ENCODE data around the gene TMEM163.

TMEM163 gene

GRCh38 chr2:134537121-134537520 is 181.7 kb downstream of the TMEM163 start:
- Histone ChIP-seq H3K9me3 (no peaks in the 10 kb centered on the region), H3K36me3 (no peaks in the 10 kb centered on the region), H3K27ac (no peak overlapping the region), H3K27me3 (no peaks in the 10 kb centered on the region), H3K4me1 (ENCODE audit: control insufficient read depth in 1 of 2, insufficient read depth in 1 of 2, low read depth in 1 of 2, low read length in 1 of 2) (no peaks in the 10 kb centered on the region), H3K4me3 (ENCODE audit: low read depth in 1 of 2, low read length in 1 of 2) (no peak overlapping the region)
- TF ChIP-seq CTCF (IDR thresholded peaks at IDR 0.05) = no peak

DNA sequence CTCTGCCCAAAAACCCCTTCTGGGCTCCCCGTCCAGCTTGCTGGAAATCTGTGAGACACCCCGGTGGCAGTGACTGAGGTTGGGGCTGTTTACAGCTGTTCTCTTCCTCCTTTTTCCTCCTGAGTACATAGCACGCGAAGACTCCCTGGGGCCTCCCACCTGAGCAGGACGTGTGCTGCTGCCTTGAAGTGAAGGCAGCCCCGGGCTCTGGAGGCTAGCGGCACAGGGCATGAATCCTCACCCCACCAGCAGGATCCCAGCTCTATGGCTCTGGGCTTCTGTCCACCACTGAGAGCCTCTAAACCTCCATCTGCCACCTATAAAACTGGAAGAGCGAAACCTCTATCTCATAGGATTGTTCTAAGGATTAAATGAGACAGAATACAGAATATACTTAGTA is 182.5 kb downstream of the TMEM163 start:
- no peaks in the 10 kb centered on the region for H3K9me3 ChIP-seq
- H3K27me3 ChIP-seq = no peaks in the 10 kb centered on the region
- no peaks in the 10 kb centered on the region for H3K4me1 ChIP-seq (ENCODE audit: control insufficient read depth in 1 of 2, insufficient read depth in 1 of 2, low read depth in 1 of 2, low read length in 1 of 2)
- no peak for TF ChIP-seq CTCF (IDR thresholded peaks at IDR 0.05)
- H3K27ac ChIP-seq = no peak overlapping the region
- no peaks in the 10 kb centered on the region for H3K36me3 ChIP-seq
- no peak overlapping the region for H3K4me3 ChIP-seq (ENCODE audit: low read depth in 1 of 2, low read length in 1 of 2)

DNA sequence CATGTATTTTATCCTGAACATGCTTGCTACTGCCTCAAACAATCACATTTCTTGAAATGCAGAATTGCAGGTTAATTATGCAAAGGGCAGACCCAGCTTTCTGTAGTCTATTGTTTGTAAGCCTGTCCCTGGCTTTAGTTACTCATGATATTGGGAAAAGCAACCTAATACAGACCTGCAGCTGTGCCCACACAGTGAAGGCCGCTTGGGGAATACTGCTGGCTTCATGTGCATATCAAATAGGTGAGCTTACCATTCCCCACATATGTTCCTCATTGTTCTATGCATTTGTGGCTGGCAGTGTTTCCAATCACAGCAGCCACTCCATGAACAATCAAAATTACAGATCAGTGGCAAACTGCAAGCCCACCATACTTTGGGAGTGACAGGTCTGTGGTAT is 186.3 kb downstream of the TMEM163 start:
- H3K9me3 ChIP-seq = no peaks in the 10 kb centered on the region
- no peak for TF ChIP-seq CTCF (IDR thresholded peaks at IDR 0.05)

DNA sequence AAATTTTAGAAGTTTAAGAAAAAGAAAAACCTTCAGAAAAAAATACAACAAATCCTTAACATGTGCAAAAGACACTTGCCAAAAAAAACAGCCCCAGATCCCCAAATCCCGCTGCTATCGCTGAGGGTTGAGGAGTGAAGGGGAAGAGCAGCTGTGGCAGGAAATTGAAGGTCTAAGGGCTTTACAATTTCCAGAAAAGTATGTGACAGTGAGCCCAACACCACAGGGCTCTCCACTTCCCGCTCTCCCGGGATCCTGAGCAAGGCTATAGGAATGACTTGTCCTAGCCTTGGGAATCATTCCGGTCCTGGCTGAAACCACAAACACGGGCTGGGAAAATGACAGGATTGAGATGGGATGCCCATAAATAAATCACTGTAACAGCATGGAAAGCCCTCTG is 191.4 kb downstream of the TMEM163 start:
- Histone ChIP-seq H3K4me1 (ENCODE audit: control insufficient read depth in 1 of 2, insufficient read depth in 1 of 2, low read depth in 1 of 2, low read length in 1 of 2) (no peaks in the 10 kb centered on the region), H3K27ac (no peak overlapping the region), H3K27me3 (no peaks in the 10 kb centered on the region), H3K4me3 (ENCODE audit: low read depth in 1 of 2, low read length in 1 of 2) (no peak overlapping the region), H3K36me3 (no peaks in the 10 kb centered on the region), H3K9me3 (no peaks in the 10 kb centered on the region)
- TF ChIP-seq CTCF (IDR thresholded peaks at IDR 0.05) = no peak

More for the DNA sequence above, 186.3 kb downstream of the TMEM163 start:
- Histone ChIP-seq H3K4me1 (ENCODE audit: control insufficient read depth in 1 of 2, insufficient read depth in 1 of 2, low read depth in 1 of 2, low read length in 1 of 2) (no peaks in the 10 kb centered on the region), H3K4me3 (ENCODE audit: low read depth in 1 of 2, low read length in 1 of 2) (no peak overlapping the region), H3K27me3 (no peaks in the 10 kb centered on the region), H3K27ac (no peak overlapping the region), H3K36me3 (no peaks in the 10 kb centered on the region)

DNA sequence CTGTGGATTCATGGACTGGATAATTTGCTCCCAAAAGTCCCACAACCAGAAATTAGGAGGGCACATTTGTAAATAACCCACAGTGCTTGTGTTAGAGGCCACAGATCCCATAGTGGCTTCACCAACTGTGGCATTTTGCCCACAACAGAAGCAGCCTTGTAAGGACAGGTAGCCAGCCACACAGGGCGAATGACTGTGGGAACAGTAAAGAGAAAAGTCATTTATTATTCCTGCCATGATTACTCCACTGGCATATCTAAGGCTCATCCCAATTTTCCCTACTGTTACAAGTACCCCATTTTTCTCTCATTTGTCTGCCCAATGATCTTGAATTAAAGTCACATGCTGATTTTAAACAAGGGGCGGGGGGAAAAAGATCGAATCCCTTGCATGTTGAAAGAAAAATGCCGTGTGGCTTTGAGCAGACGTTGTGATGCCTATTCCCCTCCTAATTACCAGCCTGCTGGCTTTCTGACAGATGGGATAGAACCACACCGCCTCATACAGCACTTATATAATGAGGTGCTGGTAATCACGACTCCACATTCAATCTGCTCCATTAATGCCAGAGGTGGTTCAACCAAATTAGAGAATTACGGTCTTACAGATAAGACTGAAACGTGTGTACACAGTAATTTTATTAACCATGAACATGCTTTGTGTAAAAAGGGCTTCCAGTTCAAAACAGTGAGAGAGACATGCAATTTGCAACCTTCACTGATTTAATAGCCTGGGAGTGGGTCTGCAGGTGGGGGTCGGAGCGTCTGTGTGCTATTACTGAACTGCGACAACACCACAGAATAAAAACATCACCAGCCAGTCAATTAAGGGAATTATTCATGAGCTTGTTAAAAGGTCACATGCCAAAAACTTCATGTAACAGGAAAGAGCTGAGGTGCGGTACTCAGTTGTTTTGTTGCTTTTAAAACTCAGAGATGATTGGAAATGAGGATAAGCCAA is 196.0 kb downstream of the TMEM163 start:
- Histone ChIP-seq H3K36me3 (no peaks in the 10 kb centered on the region), H3K4me3 (ENCODE audit: low read depth in 1 of 2, low read length in 1 of 2) (no peak overlapping the region)
- TF ChIP-seq CTCF (IDR thresholded peaks at IDR 0.05) = no peak

More for the DNA sequence above, 196.0 kb downstream of the TMEM163 start:
- no peaks in the 10 kb centered on the region for H3K4me1 ChIP-seq (ENCODE audit: control insufficient read depth in 1 of 2, insufficient read depth in 1 of 2, low read depth in 1 of 2, low read length in 1 of 2)
- no peaks in the 10 kb centered on the region for H3K27me3 ChIP-seq
- no peaks in the 10 kb centered on the region for H3K9me3 ChIP-seq
- no peak overlapping the region for H3K27ac ChIP-seq
